Neuronal stem cell (in vitro differentiated cells): Measurements from ENCODE around the gene BFSP1.

Experiments
- DNase-seq: peaks from one replicate; pipeline ENCODE4 v3.0.0-alpha.2; 2013; ENCODE audit warnings: low spot score
- H2AFZ ChIP-seq: one replicate; pipeline ENCODE4 v1.6.1; 2013; ENCODE audit warnings: mild to moderate bottlenecking, low read length, inconsistent platforms
- H2AK5ac ChIP-seq: 2 replicates; pipeline ENCODE4 v1.6.1; 2013; ENCODE audit warnings: low read depth, mild to moderate bottlenecking, inconsistent platforms, low read length, moderate library complexity, mixed read lengths
- H2BK120ac ChIP-seq: 2 replicates; pipeline ENCODE4 v1.6.1; 2013; ENCODE audit warnings: low read depth, mild to moderate bottlenecking, inconsistent platforms, low read length, moderate library complexity, mixed read lengths
- H2BK12ac ChIP-seq: one replicate; pipeline ENCODE4 v1.6.1; 2013; ENCODE audit warnings: low read length, inconsistent platforms
- H2BK15ac ChIP-seq: 2 replicates; pipeline ENCODE4 v1.6.1; 2013; ENCODE audit warnings: mild to moderate bottlenecking, low read length, inconsistent platforms, mixed read lengths
- H2BK5ac ChIP-seq: one replicate; pipeline ENCODE4 v1.6.1; 2013; ENCODE audit warnings: inconsistent platforms, mild to moderate bottlenecking, low read length, moderate library complexity
- H3K14ac ChIP-seq: one replicate; pipeline ENCODE4 v1.6.1; 2013; ENCODE audit warnings: low read length, inconsistent platforms
- H3K18ac ChIP-seq: 2 replicates; pipeline ENCODE4 v1.6.1; 2013; ENCODE audit warnings: low read length, inconsistent platforms
- H3K23ac ChIP-seq: 2 replicates; pipeline ENCODE4 v1.6.1; 2013; ENCODE audit warnings: low read depth, mild to moderate bottlenecking, mixed read lengths, low read length, inconsistent platforms; ENCODE audit not compliant: poor library complexity
- H3K27ac ChIP-seq: replicated peaks from 3 replicates; pipeline ENCODE4 v1.5.1; 2013; ENCODE audit warnings: low read length, inconsistent platforms
- H3K27me3 ChIP-seq, 3 experiments: 2 replicates each; pipeline ENCODE4 v1.6.1; 2013; ENCODE audit warnings: low read length in 3 of 3, mild to moderate bottlenecking in 2 of 3, inconsistent platforms in 1 of 3, low read depth in 1 of 3, mixed read lengths in 1 of 3, moderate library complexity in 1 of 3; ENCODE audit not compliant: control insufficient read depth in 3 of 3, insufficient read depth in 3 of 3
- H3K36me3 ChIP-seq, 2 donors: replicated peaks in 1 of 2; 2 replicates each; pipeline ENCODE4 v1.6.1; 2013; ENCODE audit warnings: low read length in 2 of 2; ENCODE audit not compliant: control insufficient read depth in 2 of 2, insufficient read depth in 2 of 2
- H3K4ac ChIP-seq: 2 replicates; pipeline ENCODE4 v1.6.1; 2013; ENCODE audit warnings: inconsistent platforms, mild to moderate bottlenecking, low read length, moderate library complexity
- H3K4me1 ChIP-seq, 2 donors: 1 replicate in 1 of 2; 2 replicates in 1 of 2; pipeline ENCODE4 v1.6.1; 2013; ENCODE audit warnings: low read length in 2 of 2, low read depth in 1 of 2; ENCODE audit not compliant: control insufficient read depth in 2 of 2, insufficient read depth in 1 of 2
- H3K4me2 ChIP-seq: one replicate; pipeline ENCODE4 v1.6.1; 2013; ENCODE audit warnings: mild to moderate bottlenecking, low read length, inconsistent platforms; ENCODE audit not compliant: insufficient read depth, poor library complexity, severe bottlenecking
- H3K4me3 ChIP-seq, 2 donors: 2 replicates each; pipeline ENCODE4 v1.5.1; 2013; ENCODE audit warnings: low read length in 2 of 2, mild to moderate bottlenecking in 2 of 2, inconsistent platforms in 1 of 2, moderate library complexity in 1 of 2
- H3K79me1 ChIP-seq: one replicate; pipeline ENCODE4 v1.6.1; 2013; ENCODE audit warnings: low read depth, mild to moderate bottlenecking, inconsistent platforms, low read length, moderate library complexity
- H3K9ac ChIP-seq: one replicate; pipeline ENCODE4 v1.6.1; 2013; ENCODE audit warnings: mild to moderate bottlenecking, low read depth, low read length, inconsistent platforms; ENCODE audit not compliant: poor library complexity
- H3K9me3 ChIP-seq, 2 donors: replicated peaks in 1 of 2; 2 replicates each; pipeline versions ENCODE3 to v1.6.1; 2013; ENCODE audit warnings: low read length in 2 of 2, mild to moderate bottlenecking in 2 of 2, inconsistent platforms in 1 of 2, low read depth in 1 of 2, mixed read lengths in 1 of 2, moderate library complexity in 1 of 2; ENCODE audit not compliant: control insufficient read depth in 2 of 2, insufficient read depth in 1 of 2
- H4K8ac ChIP-seq: one replicate; pipeline ENCODE4 v1.6.1; 2013; ENCODE audit warnings: low read depth, mild to moderate bottlenecking, inconsistent platforms, low read length, moderate library complexity
- H4K91ac ChIP-seq: one replicate; pipeline ENCODE4 v1.6.1; 2013; ENCODE audit warnings: low read length, low read depth, mild to moderate bottlenecking, inconsistent platforms; ENCODE audit not compliant: poor library complexity
- WGBS, 2 donors: extraction: QIAGEN DNeasy Blood & Tissue Kit; methylation state at CpG; one replicate each; pipeline ENCODE4 v1.1.7; 2013; ENCODE audit warnings: missing lambda C conversion rate in 2 of 2, mixed read lengths in 1 of 2; ENCODE audit not compliant: insufficient read length in 2 of 2, insufficient replicate concordance in 1 of 2; ENCODE audit errors: extremely low coverage in 2 of 2; 5-methylcytosine and 5-hydroxymethylcytosine counted together

Gene BFSP1

GRCh38 chr20:17444091-17444490, 87.1 kb downstream of the BFSP1 start:
- Histone ChIP-seq H3K36me3 (no peaks in the 10 kb centered on the region), H2BK5ac (no peak overlapping the region), H3K14ac (no peak overlapping the region), H4K8ac (no peak overlapping the region), H2BK15ac (no peak overlapping the region), H3K18ac (no peak overlapping the region), H2AK5ac (no peak overlapping the region), H3K9me3 (no peaks in the 10 kb centered on the region), H3K79me1 (no peaks in the 10 kb centered on the region), H3K27ac (no peak overlapping the region), H3K4me3 (no peak overlapping the region), H3K4me1 (no peaks in the 10 kb centered on the region), H4K91ac (no peak overlapping the region), H2BK120ac (no peak overlapping the region), H2BK12ac (no peak overlapping the region), H3K4me2 (no peak overlapping the region), H2AFZ (no peak overlapping the region), H3K23ac (no peak overlapping the region), H3K4ac (no peak overlapping the region), H3K27me3 (peaks cover 0 to 9% (median 0%) of the 10 kb centered on the region in 3 experiments), H3K9ac (no peak overlapping the region)
- no CpG with 5 or more reads among the region's 2 CpGs for WGBS, 2 donors
- no peak for DNase-seq
